ENCODE data around the gene POM121L2.
A peak's percentile ranks its signal among the peaks of the same experiment; 100 is the strongest.
"Not testable (repeated sequence)": the region's sequence is repeated elsewhere in the genome, so short reads cannot be mapped to it uniquely, and the experiment has no call there.

The POM121L2 gene

GRCh38 chr6:27293436-27294098, 18.5 kb downstream of the POM121L2 start:
- peak; percentile 41 for DNase-seq (ENCODE audit: low spot score)

- no peak for DNase-seq (ENCODE audit: low spot score)
Observed at GRCh38 chr6:27290850-27291208, 21.2 kb downstream of the POM121L2 start.

- no peak for DNase-seq (ENCODE audit: low spot score)
Observed at GRCh38 chr6:27290065-27290849, 21.8 kb downstream of the POM121L2 start.

GRCh38 chr6:27288136-27289044, 23.7 kb downstream of the POM121L2 start:
- no peak for DNase-seq (ENCODE audit: low spot score)

- no peak for DNase-seq (ENCODE audit: low spot score)
Observed at GRCh38 chr6:27287751-27288135, 24.3 kb downstream of the POM121L2 start.

- DNase-seq (ENCODE audit: low spot score), result no peak
Observed at GRCh38 chr6:27286141-27286540, 25.9 kb downstream of the POM121L2 start.

- DNase-seq (ENCODE audit: low spot score), result no peak
Observed at GRCh38 chr6:27283279-27283678, 28.8 kb downstream of the POM121L2 start.

GRCh38 chr6:27281569-27281968, 30.5 kb downstream of the POM121L2 start:
- DNase-seq (ENCODE audit: low spot score), result no peak

GRCh38 chr6:27281105-27281539, 31.0 kb downstream of the POM121L2 start:
- DNase-seq (ENCODE audit: low spot score), result no peak

- DNase-seq (ENCODE audit: low spot score), result no peak
Observed at GRCh38 chr6:27280540-27281000, 31.5 kb downstream of the POM121L2 start.

GRCh38 chr6:27280064-27280539, 32.0 kb downstream of the POM121L2 start:
- peak; percentile 58 for DNase-seq (ENCODE audit: low spot score)

- no peak for DNase-seq (ENCODE audit: low spot score)
Observed at GRCh38 chr6:27279513-27280063, 32.5 kb downstream of the POM121L2 start.

- DNase-seq (ENCODE audit: low spot score), result no peak
Observed at GRCh38 chr6:27275025-27275956, 36.8 kb downstream of the POM121L2 start.

GRCh38 chr6:27273783-27274182, 38.3 kb downstream of the POM121L2 start:
- no peak for DNase-seq (ENCODE audit: low spot score)

- no peak for DNase-seq (ENCODE audit: low spot score)
Observed at GRCh38 chr6:27268803-27269202, 43.3 kb downstream of the POM121L2 start.

- no peak for DNase-seq (ENCODE audit: low spot score)
Observed at GRCh38 chr6:27267857-27268434, 44.1 kb downstream of the POM121L2 start.

- DNase-seq (ENCODE audit: low spot score), result not testable (repeated sequence)
Observed at GRCh38 chr6:27267003-27267402, 45.1 kb downstream of the POM121L2 start.

- no peak for DNase-seq (ENCODE audit: low spot score)
Observed at GRCh38 chr6:27263886-27264285, 48.2 kb downstream of the POM121L2 start.

GRCh38 chr6:27260836-27261375, 51.2 kb downstream of the POM121L2 start:
- no peak for DNase-seq (ENCODE audit: low spot score)

- DNase-seq (ENCODE audit: low spot score), result peak; percentile 19
Observed at GRCh38 chr6:27260369-27260768, 51.7 kb downstream of the POM121L2 start.
